Measurements from ENCODE around the gene THAP8.

DNA sequence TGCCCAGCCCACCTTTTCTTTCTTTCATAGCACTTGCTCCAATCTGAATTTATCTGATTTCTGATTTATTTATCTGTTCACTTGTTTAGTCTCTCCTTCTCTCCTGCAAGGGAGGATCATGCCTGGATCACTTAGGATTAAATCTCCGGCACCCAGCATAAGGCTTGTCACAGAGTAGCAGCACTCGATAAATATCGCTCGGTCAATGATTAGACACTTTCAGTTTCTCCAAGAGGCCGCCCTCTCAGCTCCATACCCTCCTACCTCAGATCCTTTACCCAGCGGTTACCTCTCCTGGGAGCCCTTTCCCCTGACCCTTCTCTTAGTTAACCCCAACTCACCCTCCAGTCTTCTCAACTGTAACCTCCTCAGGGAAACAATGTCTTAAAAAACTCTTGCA lies 22.8 kb downstream of the THAP8 start:
- no peak for TF ChIP-seq POLR2A (IDR thresholded peaks at IDR 0.05; ENCODE audit: low read depth, low read length)
- TF ChIP-seq PAX5 (IDR thresholded peaks at IDR 0.05; ENCODE audit: insufficient read depth, low read length, severe bottlenecking), result no peak

Data from GM12891 (cell line).